ENCODE data around the gene CTTNBP2. TPM values are rescaled to one million over a fixed set of nuclear protein-coding genes. Genes with fewer than 3 reads are reported as not detected.

Gene CTTNBP2
- total RNA-seq, 1 donor from 2014 or later: not detected

GRCh38 chr7:117829450-117830117 lies 43.7 kb downstream of the CTTNBP2 start:
- intact Hi-C loops (cut with micrococcal nuclease): no loop called here

- intact Hi-C loops (cut with micrococcal nuclease): no loop called here
Observed at GRCh38 chr7:117828825-117829224, 44.4 kb downstream of the CTTNBP2 start.

- intact Hi-C loops (cut with micrococcal nuclease): no loop called here
Observed at GRCh38 chr7:117827862-117828261, 45.4 kb downstream of the CTTNBP2 start.

GRCh38 chr7:117825132-117825531 lies 48.1 kb downstream of the CTTNBP2 start:
- intact Hi-C loops (cut with micrococcal nuclease): no loop called here

GRCh38 chr7:117824592-117824991 lies 48.6 kb downstream of the CTTNBP2 start:
- intact Hi-C loops (cut with micrococcal nuclease): no loop called here

GRCh38 chr7:117819558-117819957 lies 53.7 kb downstream of the CTTNBP2 start:
- intact Hi-C loops (cut with micrococcal nuclease): no loop called here

- intact Hi-C loops (cut with micrococcal nuclease): no loop called here
Observed at GRCh38 chr7:117818232-117818631, 55.0 kb downstream of the CTTNBP2 start.

GRCh38 chr7:117816727-117817126 lies 56.5 kb downstream of the CTTNBP2 start:
- intact Hi-C loops (cut with micrococcal nuclease): no loop called here

GRCh38 chr7:117811696-117812095 lies 61.5 kb downstream of the CTTNBP2 start:
- intact Hi-C loops (cut with micrococcal nuclease): no loop called here

- intact Hi-C loops (cut with micrococcal nuclease): no loop called here
Observed at GRCh38 chr7:117810642-117811512, 62.4 kb downstream of the CTTNBP2 start.

GRCh38 chr7:117809958-117810357 lies 63.3 kb downstream of the CTTNBP2 start:
- intact Hi-C loops (cut with micrococcal nuclease): no loop called here

GRCh38 chr7:117808910-117809705 lies 64.1 kb downstream of the CTTNBP2 start:
- intact Hi-C loops (cut with micrococcal nuclease): no loop called here

GRCh38 chr7:117808341-117808757 lies 64.9 kb downstream of the CTTNBP2 start:
- intact Hi-C loops (cut with micrococcal nuclease): no loop called here

GRCh38 chr7:117807676-117808075 lies 65.6 kb downstream of the CTTNBP2 start:
- intact Hi-C loops (cut with micrococcal nuclease): no loop called here

- intact Hi-C loops (cut with micrococcal nuclease): no loop called here
Observed at GRCh38 chr7:117806011-117806410, 67.2 kb downstream of the CTTNBP2 start.

- intact Hi-C loops (cut with micrococcal nuclease): no loop called here
Observed at GRCh38 chr7:117805241-117805640, 68.0 kb downstream of the CTTNBP2 start.

GRCh38 chr7:117803476-117803875 lies 69.8 kb downstream of the CTTNBP2 start:
- intact Hi-C loops (cut with micrococcal nuclease): no loop called here

GRCh38 chr7:117802660-117803059 lies 70.6 kb downstream of the CTTNBP2 start:
- intact Hi-C loops (cut with micrococcal nuclease): no loop called here

GRCh38 chr7:117800841-117801240 lies 72.4 kb downstream of the CTTNBP2 start:
- intact Hi-C loops (cut with micrococcal nuclease): no loop called here

- intact Hi-C loops (cut with micrococcal nuclease): no loop called here
Observed at GRCh38 chr7:117800406-117800805, 72.8 kb downstream of the CTTNBP2 start.

- intact Hi-C loops (cut with micrococcal nuclease): no loop called here
Observed at GRCh38 chr7:117796889-117797288, 76.4 kb downstream of the CTTNBP2 start.

- intact Hi-C loops (cut with micrococcal nuclease): no loop called here
Observed at GRCh38 chr7:117793976-117794375, 79.3 kb downstream of the CTTNBP2 start.
